HG03565 (cell line): ENCODE results near the gene PLEKHM3.
"Not testable (repeated sequence)": the region's sequence is repeated elsewhere in the genome, so short reads cannot be mapped to it uniquely, and the experiment has no call there.

Experiments used
- ATAC-seq: cut with Tn5 transposase; IDR thresholded peaks from one replicate; pipeline ENCODE4 v1.9.1; 2021; ENCODE audit warnings: mild to moderate bottlenecking, moderate library complexity; ENCODE audit not compliant: unreplicated experiment

PLEKHM3 gene

GRCh38 chr2:207951734-207952470 is 73.4 kb downstream of the PLEKHM3 start:
- ATAC-seq = no peak

GRCh38 chr2:207950761-207951114 is 74.6 kb downstream of the PLEKHM3 start:
- no peak for ATAC-seq

- no peak for ATAC-seq
Measured at GRCh38 chr2:207950063-207950760, 75.1 kb downstream of the PLEKHM3 start.

- not testable (repeated sequence) for ATAC-seq
Measured at GRCh38 chr2:207949245-207949644, 76.1 kb downstream of the PLEKHM3 start.

- ATAC-seq = no peak
Measured at GRCh38 chr2:207944979-207945600, 80.2 kb downstream of the PLEKHM3 start.

- ATAC-seq = no peak
Measured at GRCh38 chr2:207944334-207944733, 81.0 kb downstream of the PLEKHM3 start.

- no peak for ATAC-seq
Measured at GRCh38 chr2:207939342-207940108, 85.8 kb downstream of the PLEKHM3 start.

- no peak for ATAC-seq
Measured at GRCh38 chr2:207938886-207939285, 86.4 kb downstream of the PLEKHM3 start.

- ATAC-seq = no peak
Measured at GRCh38 chr2:207938415-207938814, 86.9 kb downstream of the PLEKHM3 start.

- ATAC-seq = no peak
Measured at GRCh38 chr2:207937823-207938222, 87.5 kb downstream of the PLEKHM3 start.

- ATAC-seq = no peak
Measured at GRCh38 chr2:207937253-207937652, 88.1 kb downstream of the PLEKHM3 start.

- ATAC-seq = no peak
Measured at GRCh38 chr2:207936380-207936779, 88.9 kb downstream of the PLEKHM3 start.

GRCh38 chr2:207935991-207936370 is 89.3 kb downstream of the PLEKHM3 start:
- ATAC-seq = no peak

- ATAC-seq = no peak
Measured at GRCh38 chr2:207935121-207935990, 90.0 kb downstream of the PLEKHM3 start.

- ATAC-seq = no peak
Measured at GRCh38 chr2:207934720-207935119, 90.6 kb downstream of the PLEKHM3 start.

GRCh38 chr2:207933396-207934065 is 91.8 kb downstream of the PLEKHM3 start:
- no peak for ATAC-seq

GRCh38 chr2:207932106-207932505 is 93.2 kb downstream of the PLEKHM3 start:
- ATAC-seq = no peak

- no peak for ATAC-seq
Measured at GRCh38 chr2:207930747-207931146, 94.6 kb downstream of the PLEKHM3 start.

GRCh38 chr2:207929923-207930322 is 95.4 kb downstream of the PLEKHM3 start:
- no peak for ATAC-seq

- no peak for ATAC-seq
Measured at GRCh38 chr2:207928079-207928478, 97.2 kb downstream of the PLEKHM3 start.
